ENCODE results near the gene ELK4. TPM values are rescaled to one million over a fixed set of nuclear protein-coding genes. Genes with fewer than 3 reads are reported as not detected.

Gene ELK4
- total RNA-seq, 1 donor from 2014 or later: 20.0 TPM

DNA sequence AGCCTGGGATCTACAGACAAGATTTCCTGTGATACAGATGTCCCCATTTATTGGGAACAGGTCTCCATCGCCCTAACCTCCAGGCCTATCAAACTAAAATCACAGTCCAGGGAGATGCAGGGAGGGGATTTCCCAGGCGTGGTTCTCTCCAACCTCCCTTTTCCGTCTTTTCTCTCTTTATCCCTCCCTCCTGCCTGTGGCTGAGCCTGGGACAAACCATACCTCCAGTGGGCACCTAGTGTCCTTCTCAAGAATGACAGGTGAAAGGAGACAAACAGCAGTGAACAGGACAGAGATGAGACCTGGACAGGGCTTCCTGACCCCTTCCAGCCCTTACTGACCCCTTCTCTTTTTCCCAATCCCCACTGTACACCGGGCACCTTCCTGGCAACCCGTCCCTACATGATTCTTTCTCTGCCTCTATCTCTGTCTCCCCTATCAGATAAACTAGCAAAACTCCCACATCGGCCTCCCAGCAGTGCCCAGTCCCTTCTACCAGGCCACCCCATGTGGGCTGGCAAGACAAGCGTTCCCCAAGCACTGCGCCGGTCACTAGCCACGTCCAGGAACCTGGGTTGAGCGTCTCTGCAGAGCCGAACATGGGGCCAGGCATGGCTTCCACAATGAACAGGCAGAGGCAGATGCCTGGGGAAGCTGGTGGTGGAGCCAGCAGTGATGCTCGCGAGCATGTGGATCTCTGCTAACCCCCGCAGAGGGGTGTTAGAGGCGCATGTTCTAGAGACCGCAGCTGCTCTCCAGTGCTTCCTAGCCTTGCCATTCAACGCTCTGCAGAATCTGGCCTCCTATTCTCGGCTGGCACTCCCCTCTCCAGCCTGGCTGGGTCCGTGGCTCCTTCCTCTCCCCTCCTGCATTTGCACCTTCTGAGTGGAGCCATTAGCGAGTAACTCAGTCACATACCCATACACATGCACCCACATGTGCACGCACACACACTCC is 54.7 kb downstream of the ELK4 start:
- no peak overlapping the region for H3K4me3 Mint-ChIP-seq (ENCODE audit: unreplicated experiment)
- peaks cover 2% of the 10 kb centered on the region for H3K4me1 Mint-ChIP-seq (ENCODE audit: low read depth, unreplicated experiment)
- H3K36me3 Mint-ChIP-seq (ENCODE audit: unreplicated experiment): no peaks in the 10 kb centered on the region
- no peak overlapping the region for H3K27ac Mint-ChIP-seq (ENCODE audit: unreplicated experiment)
- TF ChIP-seq, protein P1, sequence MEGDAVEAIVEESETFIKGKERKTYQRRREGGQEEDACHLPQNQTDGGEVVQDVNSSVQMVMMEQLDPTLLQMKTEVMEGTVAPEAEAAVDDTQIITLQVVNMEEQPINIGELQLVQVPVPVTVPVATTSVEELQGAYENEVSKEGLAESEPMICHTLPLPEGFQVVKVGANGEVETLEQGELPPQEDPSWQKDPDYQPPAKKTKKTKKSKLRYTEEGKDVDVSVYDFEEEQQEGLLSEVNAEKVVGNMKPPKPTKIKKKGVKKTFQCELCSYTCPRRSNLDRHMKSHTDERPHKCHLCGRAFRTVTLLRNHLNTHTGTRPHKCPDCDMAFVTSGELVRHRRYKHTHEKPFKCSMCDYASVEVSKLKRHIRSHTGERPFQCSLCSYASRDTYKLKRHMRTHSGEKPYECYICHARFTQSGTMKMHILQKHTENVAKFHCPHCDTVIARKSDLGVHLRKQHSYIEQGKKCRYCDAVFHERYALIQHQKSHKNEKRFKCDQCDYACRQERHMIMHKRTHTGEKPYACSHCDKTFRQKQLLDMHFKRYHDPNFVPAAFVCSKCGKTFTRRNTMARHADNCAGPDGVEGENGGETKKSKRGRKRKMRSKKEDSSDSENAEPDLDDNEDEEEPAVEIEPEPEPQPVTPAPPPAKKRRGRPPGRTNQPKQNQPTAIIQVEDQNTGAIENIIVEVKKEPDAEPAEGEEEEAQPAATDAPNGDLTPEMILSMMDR (IDR thresholded peaks at IDR 0.05; ENCODE audit: partially characterized antibody, unreplicated experiment): no peak
- DNase-seq: no peak
- peaks cover 14% of the 10 kb centered on the region for H3K27me3 Mint-ChIP-seq (ENCODE audit: unreplicated experiment)
- H3K9me3 Mint-ChIP-seq (ENCODE audit: unreplicated experiment): peaks cover 3% of the 10 kb centered on the region

DNA sequence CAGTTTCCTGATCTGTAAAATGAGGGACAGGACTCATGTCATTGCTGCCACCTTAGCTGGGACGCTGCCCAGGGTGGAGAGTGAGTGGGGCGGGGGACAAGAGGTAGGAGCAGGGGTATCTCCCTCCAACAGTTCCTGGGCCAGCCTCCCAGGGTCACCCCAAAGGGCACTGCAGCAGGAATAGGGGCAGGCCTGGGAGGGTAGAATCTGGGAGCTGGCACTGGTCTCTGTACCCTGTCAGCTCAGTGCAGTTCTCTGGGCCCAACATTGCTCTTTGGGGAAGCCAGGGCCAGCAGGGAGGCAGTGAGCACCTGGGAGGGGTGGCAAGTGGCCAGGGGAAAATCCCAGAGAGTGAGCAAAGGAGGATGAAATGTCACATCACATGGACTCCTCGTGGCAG is 55.8 kb downstream of the ELK4 start:
- Mint-ChIP-seq H3K4me1 (ENCODE audit: low read depth, unreplicated experiment) (peaks cover 2% of the 10 kb centered on the region), H3K36me3 (ENCODE audit: unreplicated experiment) (no peaks in the 10 kb centered on the region), H3K9me3 (ENCODE audit: unreplicated experiment) (peaks cover 3% of the 10 kb centered on the region), H3K4me3 (ENCODE audit: unreplicated experiment) (no peak overlapping the region), H3K27ac (ENCODE audit: unreplicated experiment) (no peak overlapping the region), H3K27me3 (ENCODE audit: unreplicated experiment) (peaks cover 15% of the 10 kb centered on the region)
- TF ChIP-seq, protein P1 (IDR thresholded peaks at IDR 0.05; ENCODE audit: partially characterized antibody, unreplicated experiment): no peak
- DNase-seq: no peak

DNA sequence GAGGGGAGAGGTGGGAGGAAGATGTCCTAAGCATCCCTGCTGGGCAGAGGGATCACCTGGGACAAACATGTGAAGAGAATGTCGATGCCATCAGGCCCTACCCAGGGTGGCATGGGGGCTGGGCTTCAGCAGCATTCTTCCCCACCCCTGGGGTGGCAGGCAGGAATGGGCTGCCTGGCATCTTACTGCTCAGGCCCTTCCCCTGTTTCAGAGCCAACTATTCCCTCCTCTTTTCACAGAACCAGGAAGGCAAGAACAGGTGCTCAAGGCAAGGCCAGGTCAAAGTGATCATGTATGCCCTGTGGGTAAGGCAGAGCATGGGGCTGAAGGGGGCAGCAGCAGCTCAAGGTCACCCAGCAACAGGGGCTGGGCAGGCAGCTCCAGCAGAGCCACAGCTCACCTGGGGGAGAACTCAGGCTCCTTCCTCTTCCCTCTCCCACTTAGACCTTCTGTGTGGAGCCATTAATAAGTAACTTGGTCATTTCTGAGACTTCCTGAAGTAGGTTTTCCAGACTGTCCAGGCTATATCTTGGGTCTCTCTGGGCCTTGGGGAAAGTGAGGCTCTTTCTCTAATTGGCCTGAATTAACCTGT is 56.4 kb downstream of the ELK4 start:
- no peaks in the 10 kb centered on the region for H3K36me3 Mint-ChIP-seq (ENCODE audit: unreplicated experiment)
- H3K9me3 Mint-ChIP-seq (ENCODE audit: unreplicated experiment): peaks cover 3% of the 10 kb centered on the region
- H3K4me3 Mint-ChIP-seq (ENCODE audit: unreplicated experiment): no peak overlapping the region
- TF ChIP-seq, protein P1 (IDR thresholded peaks at IDR 0.05; ENCODE audit: partially characterized antibody, unreplicated experiment): no peak
- peaks cover 2% of the 10 kb centered on the region for H3K4me1 Mint-ChIP-seq (ENCODE audit: low read depth, unreplicated experiment)
- DNase-seq: no peak
- no peak overlapping the region for H3K27ac Mint-ChIP-seq (ENCODE audit: unreplicated experiment)
- H3K27me3 Mint-ChIP-seq (ENCODE audit: unreplicated experiment): peaks cover 15% of the 10 kb centered on the region

DNA sequence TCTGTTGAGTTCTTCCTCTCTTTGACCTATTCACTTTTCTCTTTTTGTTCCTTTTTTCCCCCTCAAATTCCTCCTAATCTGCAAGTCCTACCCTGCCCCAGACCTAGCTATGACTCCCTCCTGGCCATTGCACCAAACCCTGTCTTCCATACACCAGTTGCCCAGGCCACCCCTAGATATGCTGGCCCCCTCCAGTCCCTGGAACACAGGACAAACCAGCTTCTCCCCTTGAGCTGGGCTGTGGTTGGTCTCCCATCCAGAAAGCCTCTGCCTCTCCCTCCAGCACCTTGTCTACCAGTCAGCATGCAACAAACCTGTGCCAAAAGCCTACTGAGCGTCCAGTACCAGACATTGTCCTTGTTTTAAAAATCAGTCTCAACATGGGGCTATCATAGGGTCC is 59.4 kb downstream of the ELK4 start:
- DNase-seq: no peak
- Mint-ChIP-seq H3K27me3 (ENCODE audit: unreplicated experiment) (peaks cover 12% of the 10 kb centered on the region), H3K4me3 (ENCODE audit: unreplicated experiment) (no peak overlapping the region), H3K27ac (ENCODE audit: unreplicated experiment) (no peak overlapping the region), H3K9me3 (ENCODE audit: unreplicated experiment) (no peaks in the 10 kb centered on the region), H3K36me3 (ENCODE audit: unreplicated experiment) (no peaks in the 10 kb centered on the region), H3K4me1 (ENCODE audit: low read depth, unreplicated experiment) (no peaks in the 10 kb centered on the region)
- TF ChIP-seq, protein P1 (IDR thresholded peaks at IDR 0.05; ENCODE audit: partially characterized antibody, unreplicated experiment): no peak

DNA sequence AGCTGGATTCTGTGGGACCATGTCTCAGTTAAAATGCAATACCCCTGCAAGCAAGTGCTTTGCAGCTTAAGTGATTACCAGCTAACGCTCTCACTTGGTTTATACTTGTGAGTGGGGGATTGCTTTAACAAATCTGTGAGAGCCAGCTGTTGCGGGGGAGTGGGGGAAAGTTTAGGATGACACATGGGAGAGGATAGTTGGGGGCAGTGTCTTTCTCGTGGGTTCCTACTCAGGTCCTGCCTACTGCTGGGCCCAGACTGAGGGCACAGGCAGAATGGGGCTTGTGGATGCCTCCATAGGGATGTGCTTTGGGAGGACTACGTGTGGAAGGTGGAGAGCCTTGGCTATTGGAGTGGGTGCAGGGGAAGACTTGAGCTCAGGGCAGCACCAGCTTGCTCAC is 60.1 kb downstream of the ELK4 start:
- no peaks in the 10 kb centered on the region for H3K36me3 Mint-ChIP-seq (ENCODE audit: unreplicated experiment)
- no peaks in the 10 kb centered on the region for H3K4me1 Mint-ChIP-seq (ENCODE audit: low read depth, unreplicated experiment)
- peaks cover 14% of the 10 kb centered on the region for H3K27me3 Mint-ChIP-seq (ENCODE audit: unreplicated experiment)
- H3K27ac Mint-ChIP-seq (ENCODE audit: unreplicated experiment): no peak overlapping the region
- no peak for DNase-seq
- H3K9me3 Mint-ChIP-seq (ENCODE audit: unreplicated experiment): no peaks in the 10 kb centered on the region
- no peak overlapping the region for H3K4me3 Mint-ChIP-seq (ENCODE audit: unreplicated experiment)
- TF ChIP-seq, protein P1 (IDR thresholded peaks at IDR 0.05; ENCODE audit: partially characterized antibody, unreplicated experiment): no peak
